Liver (tissue), 3 donors: Measurements from ENCODE around the gene OTOA.

Experiments used
- TAF1 ChIP-seq: conservative IDR thresholded peaks from 2 replicates; pipeline ENCODE4 v1.6.1; 2016; ENCODE audit warnings: antibody characterized with exemption, mild to moderate bottlenecking
- YY1 ChIP-seq: IDR thresholded peaks from 2 replicates; pipeline ENCODE4 v1.6.1; 2016; ENCODE audit warnings: antibody characterized with exemption, mild to moderate bottlenecking
- TF ChIP-seq, protein P1 (sequence below): fragments of 150-350 bp; IDR thresholded peaks from 2 replicates; pipeline ENCODE4 v1.5.1; 2017; ENCODE audit warnings: improper control_type of control experiment, low read depth, low read length; ENCODE audit not compliant: missing input control
- donor health status: healthy.
- donor health status: healthy.

- TF ChIP-seq, protein P1, sequence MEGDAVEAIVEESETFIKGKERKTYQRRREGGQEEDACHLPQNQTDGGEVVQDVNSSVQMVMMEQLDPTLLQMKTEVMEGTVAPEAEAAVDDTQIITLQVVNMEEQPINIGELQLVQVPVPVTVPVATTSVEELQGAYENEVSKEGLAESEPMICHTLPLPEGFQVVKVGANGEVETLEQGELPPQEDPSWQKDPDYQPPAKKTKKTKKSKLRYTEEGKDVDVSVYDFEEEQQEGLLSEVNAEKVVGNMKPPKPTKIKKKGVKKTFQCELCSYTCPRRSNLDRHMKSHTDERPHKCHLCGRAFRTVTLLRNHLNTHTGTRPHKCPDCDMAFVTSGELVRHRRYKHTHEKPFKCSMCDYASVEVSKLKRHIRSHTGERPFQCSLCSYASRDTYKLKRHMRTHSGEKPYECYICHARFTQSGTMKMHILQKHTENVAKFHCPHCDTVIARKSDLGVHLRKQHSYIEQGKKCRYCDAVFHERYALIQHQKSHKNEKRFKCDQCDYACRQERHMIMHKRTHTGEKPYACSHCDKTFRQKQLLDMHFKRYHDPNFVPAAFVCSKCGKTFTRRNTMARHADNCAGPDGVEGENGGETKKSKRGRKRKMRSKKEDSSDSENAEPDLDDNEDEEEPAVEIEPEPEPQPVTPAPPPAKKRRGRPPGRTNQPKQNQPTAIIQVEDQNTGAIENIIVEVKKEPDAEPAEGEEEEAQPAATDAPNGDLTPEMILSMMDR: no peak
- TF ChIP-seq YY1 (no peak), TAF1 (no peak)
These were observed 8.9 kb upstream of the OTOA start for GRCh38 chr16:21654881-21655280.
